Thyroid gland (tissue), 4 donors: ENCODE data around the gene BRD3OS.

Experiments
- CTCF ChIP-seq, 6 experiments: fragments of 200-600 bp in 3 of 6; fragments of 450-650 bp in 3 of 6; sonication (generic) in 3 of 6; IDR thresholded peaks; one replicate each; pipeline ENCODE4 v1.5.1; 2016 to 2019; ENCODE audit warnings: antibody characterized with exemption in 6 of 6, mild to moderate bottlenecking in 2 of 6, inconsistent platforms in 1 of 6, moderate library complexity in 1 of 6
- POLR2A ChIP-seq, 2 donors: fragments of 450-650 bp; IDR thresholded peaks; one replicate each; pipeline ENCODE4 v1.6.1; 2017; ENCODE audit warnings: antibody characterized with exemption in 2 of 2, mild to moderate bottlenecking in 2 of 2, moderate library complexity in 1 of 2

- no peak for TF ChIP-seq CTCF (IDR thresholded peaks at IDR 0.05)
- TF ChIP-seq POLR2A (IDR thresholded peaks at IDR 0.05) = no peak
Observed at GRCh38 chr9:134032456-134033222, 7.4 kb downstream of the BRD3OS start.
